Naive B cell (primary cell): ENCODE data around the gene CDRT4. TPM values are rescaled to one million over a fixed set of nuclear protein-coding genes. Genes with fewer than 3 reads are reported as not detected.

Source experiments
- ATAC-seq, 2 donors: fragments of 150-1000 bp; cut with Tn5 transposase; 2 replicates each; pipeline ENCODE4 v1.10.0; 2021; ENCODE audit warnings: low read depth in 2 of 2, mild to moderate bottlenecking in 2 of 2, moderate library complexity in 2 of 2
- DNase-seq: peaks from one replicate; pipeline ENCODE4 v3.0.0; 2022
- H3K27ac Mint-ChIP-seq, 6 donors: one replicate each; pipeline ENCODE4 v1.8.0; 2020 to 2022; ENCODE audit warnings: mild to moderate bottlenecking in 6 of 6, mixed read lengths in 6 of 6, moderate library complexity in 5 of 6, inconsistent platforms in 2 of 6
- H3K27me3 Mint-ChIP-seq, 3 donors: one replicate each; pipeline ENCODE4 v1.8.0; 2021 to 2022; ENCODE audit warnings: mixed read lengths in 3 of 3, mild to moderate bottlenecking in 1 of 3
- H3K36me3 Mint-ChIP-seq, 2 donors: one replicate each; pipeline ENCODE4 v1.8.0; 2020 to 2022; ENCODE audit warnings: mixed read lengths in 2 of 2, inconsistent platforms in 1 of 2, mild to moderate bottlenecking in 1 of 2
- H3K4me1 Mint-ChIP-seq, 3 donors: one replicate each; pipeline ENCODE4 v1.8.0; 2020 to 2022; ENCODE audit warnings: mixed read lengths in 3 of 3, inconsistent platforms in 1 of 3, mild to moderate bottlenecking in 1 of 3, moderate library complexity in 1 of 3
- H3K4me3 Mint-ChIP-seq, 8 donors: one replicate each; pipeline ENCODE4 v1.8.0; 2020 to 2022; ENCODE audit warnings: mild to moderate bottlenecking in 8 of 8, mixed read lengths in 8 of 8, moderate library complexity in 8 of 8, inconsistent platforms in 2 of 8
- H3K9me3 Mint-ChIP-seq, 7 donors: one replicate each; pipeline ENCODE4 v1.8.0; 2020 to 2022; ENCODE audit warnings: mixed read lengths in 7 of 7, mild to moderate bottlenecking in 5 of 7, inconsistent platforms in 2 of 7, moderate library complexity in 1 of 7
- polyA plus RNA-seq, 6 donors: library from polyadenylated mRNA; unstranded; fragments of 300-500 nt; fragmentation: Illumina TruSeq; gene quantifications; one replicate each; pipeline ENCODE4 v1.2.3, GENCODE V29; 2021; ENCODE audit warnings: low read depth in 6 of 6

Gene CDRT4
- polyA plus RNA-seq, 6 donors from 2014 or later, result 0.37 to 1.7 TPM; not detected in 4

GRCh38 chr17:15503731-15504130, 36.3 kb upstream of the CDRT4 start:
- Mint-ChIP-seq H3K9me3 (no peaks in the 10 kb centered on the region), H3K4me1 (peaks cover 10 to 15% (median 14%) of the 10 kb centered on the region in 3 donors), H3K27me3 (peaks cover 0 to 5% (median 0%) of the 10 kb centered on the region in 3 donors), H3K4me3 (peak overlapping the region in 2 of 8 donors; percentile 13 to 31), H3K36me3 (peaks cover 0 to 10% of the 10 kb centered on the region in 2 donors), H3K27ac (peak overlapping the region in 1 of 6 donors; percentile 61)
- no peak for DNase-seq
- no peak for ATAC-seq

GRCh38 chr17:15502369-15503112, 35.1 kb upstream of the CDRT4 start:
- Mint-ChIP-seq H3K27me3 (peaks cover 0 to 5% (median 0%) of the 10 kb centered on the region in 3 donors), H3K4me3 (peak overlapping the region; percentile 10 to 90 (median 70)), H3K36me3 (peaks cover 0 to 6% of the 10 kb centered on the region in 2 donors), H3K4me1 (peaks cover 10 to 15% (median 14%) of the 10 kb centered on the region in 3 donors), H3K9me3 (no peaks in the 10 kb centered on the region), H3K27ac (peak overlapping the region in 4 of 6 donors; percentile 14 to 83 (median 50))
- peak; percentile 57 for DNase-seq
- ATAC-seq, result peak; percentile 88 to 95

- Mint-ChIP-seq H3K4me3 (peak overlapping the region in 3 of 8 donors; percentile 12 to 61 (median 25)), H3K27ac (peak overlapping the region in 2 of 6 donors; percentile 43 to 49), H3K36me3 (peaks cover 5 to 6% of the 10 kb centered on the region in 2 donors), H3K9me3 (no peaks in the 10 kb centered on the region), H3K27me3 (peaks cover 0 to 5% (median 0%) of the 10 kb centered on the region in 3 donors), H3K4me1 (peaks cover 10 to 15% (median 14%) of the 10 kb centered on the region in 3 donors)
- no peak for ATAC-seq
- DNase-seq, result no peak
These were observed 34.4 kb upstream of the CDRT4 start for GRCh38 chr17:15501793-15502192.

- H3K9me3 Mint-ChIP-seq, result no peaks in the 10 kb centered on the region
- peaks cover 10 to 15% (median 14%) of the 10 kb centered on the region in 3 donors for H3K4me1 Mint-ChIP-seq
- peaks cover 1 to 8% of the 10 kb centered on the region in 2 donors for H3K36me3 Mint-ChIP-seq
- peak overlapping the region in 1 of 6 donors; percentile 43 for H3K27ac Mint-ChIP-seq
- H3K4me3 Mint-ChIP-seq, result peak overlapping the region in 2 of 8 donors; percentile 25 to 47
- ATAC-seq (no peak), DNase-seq (no peak)
- peaks cover 0 to 5% (median 0%) of the 10 kb centered on the region in 3 donors for H3K27me3 Mint-ChIP-seq
These were observed 33.9 kb upstream of the CDRT4 start for GRCh38 chr17:15501282-15501681.

- DNase-seq (no peak), ATAC-seq (no peak)
- Mint-ChIP-seq H3K27me3 (peaks cover 0 to 5% (median 0%) of the 10 kb centered on the region in 3 donors), H3K36me3 (peaks cover 8 to 15% of the 10 kb centered on the region in 2 donors), H3K9me3 (peaks cover 0 to 1% (median 0%) of the 10 kb centered on the region in 7 donors), H3K4me1 (peaks cover 6 to 7% (median 7%) of the 10 kb centered on the region in 3 donors), H3K4me3 (no peak overlapping the region), H3K27ac (no peak overlapping the region)
These were observed 30.7 kb upstream of the CDRT4 start for GRCh38 chr17:15498107-15498506.

GRCh38 chr17:15496735-15497670, 29.6 kb upstream of the CDRT4 start:
- Mint-ChIP-seq H3K4me1 (no peaks in the 10 kb centered on the region), H3K36me3 (peaks cover 8 to 15% of the 10 kb centered on the region in 2 donors), H3K27me3 (no peaks in the 10 kb centered on the region), H3K27ac (no peak overlapping the region), H3K9me3 (peaks cover 0 to 1% (median 0%) of the 10 kb centered on the region in 7 donors), H3K4me3 (no peak overlapping the region)
- DNase-seq (no peak), ATAC-seq (no peak)

- peaks cover 8 to 15% of the 10 kb centered on the region in 2 donors for H3K36me3 Mint-ChIP-seq
- no peaks in the 10 kb centered on the region for H3K4me1 Mint-ChIP-seq
- H3K27me3 Mint-ChIP-seq, result no peaks in the 10 kb centered on the region
- DNase-seq, result no peak
- no peak overlapping the region for H3K27ac Mint-ChIP-seq
- peaks cover 0 to 1% (median 0%) of the 10 kb centered on the region in 7 donors for H3K9me3 Mint-ChIP-seq
- no peak for ATAC-seq
- no peak overlapping the region for H3K4me3 Mint-ChIP-seq
These were observed 27.4 kb upstream of the CDRT4 start for GRCh38 chr17:15494821-15495220.

GRCh38 chr17:15493693-15494035, 26.2 kb upstream of the CDRT4 start:
- ATAC-seq (no peak), DNase-seq (no peak)
- H3K4me3 Mint-ChIP-seq, result no peak overlapping the region

GRCh38 chr17:15492791-15493692, 25.6 kb upstream of the CDRT4 start:
- H3K36me3 Mint-ChIP-seq, result peaks cover 8 to 15% of the 10 kb centered on the region in 2 donors
- H3K27ac Mint-ChIP-seq, result no peak overlapping the region
- peaks cover 0 to 1% (median 0%) of the 10 kb centered on the region in 7 donors for H3K9me3 Mint-ChIP-seq
- no peak overlapping the region for H3K4me3 Mint-ChIP-seq
- H3K27me3 Mint-ChIP-seq, result no peaks in the 10 kb centered on the region
- no peaks in the 10 kb centered on the region for H3K4me1 Mint-ChIP-seq
- no peak for DNase-seq
- no peak for ATAC-seq

More at GRCh38 chr17:15493693-15494035, 26.2 kb upstream of the CDRT4 start:
- Mint-ChIP-seq H3K4me1 (no peaks in the 10 kb centered on the region), H3K27me3 (no peaks in the 10 kb centered on the region), H3K9me3 (peaks cover 0 to 1% (median 0%) of the 10 kb centered on the region in 7 donors), H3K27ac (peak overlapping the region in 1 of 6 donors; percentile 53), H3K36me3 (peaks cover 8 to 15% of the 10 kb centered on the region in 2 donors)

- Mint-ChIP-seq H3K27me3 (no peaks in the 10 kb centered on the region), H3K36me3 (peaks cover 7 to 15% of the 10 kb centered on the region in 2 donors), H3K27ac (peak overlapping the region in 1 of 6 donors; percentile 90), H3K4me1 (no peaks in the 10 kb centered on the region), H3K4me3 (no peak overlapping the region), H3K9me3 (peaks cover 0 to 1% (median 0%) of the 10 kb centered on the region in 7 donors)
- no peak for ATAC-seq
- no peak for DNase-seq
These were observed 24.8 kb upstream of the CDRT4 start for GRCh38 chr17:15492186-15492585.

- DNase-seq, result no peak
- no peak overlapping the region for H3K4me3 Mint-ChIP-seq
- H3K4me1 Mint-ChIP-seq, result no peaks in the 10 kb centered on the region
- peaks cover 0 to 1% (median 0%) of the 10 kb centered on the region in 7 donors for H3K9me3 Mint-ChIP-seq
- H3K27ac Mint-ChIP-seq, result no peak overlapping the region
- no peaks in the 10 kb centered on the region for H3K27me3 Mint-ChIP-seq
- no peak for ATAC-seq
- peaks cover 0 to 10% of the 10 kb centered on the region in 2 donors for H3K36me3 Mint-ChIP-seq
These were observed 23.3 kb upstream of the CDRT4 start for GRCh38 chr17:15490634-15491261.

- H3K4me1 Mint-ChIP-seq, result no peaks in the 10 kb centered on the region
- no peaks in the 10 kb centered on the region for H3K27me3 Mint-ChIP-seq
- no peak for ATAC-seq
- H3K36me3 Mint-ChIP-seq, result no peaks in the 10 kb centered on the region
- H3K4me3 Mint-ChIP-seq, result no peak overlapping the region
- H3K9me3 Mint-ChIP-seq, result no peaks in the 10 kb centered on the region
- no peak for DNase-seq
- no peak overlapping the region for H3K27ac Mint-ChIP-seq
These were observed 21.1 kb upstream of the CDRT4 start for GRCh38 chr17:15488557-15488956.
